ENCODE results near the gene LINGO4.

DNA sequence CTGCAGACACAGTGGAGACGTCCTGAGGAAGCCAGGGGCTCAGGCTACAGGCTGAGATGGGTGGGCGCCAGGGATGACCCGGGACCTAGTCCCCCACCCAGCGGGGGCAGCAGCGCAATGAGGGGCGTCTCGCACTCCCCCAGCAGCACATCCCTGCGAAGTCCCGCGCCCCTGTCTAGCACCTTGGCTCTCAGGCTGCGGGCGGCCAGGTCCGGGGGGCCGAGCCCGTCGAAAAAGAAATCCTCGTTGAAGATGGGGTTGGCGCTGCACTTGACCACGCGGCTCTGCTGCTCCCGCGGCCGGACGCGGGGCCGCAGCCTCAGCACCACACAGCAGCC is 32.6 kb upstream of the LINGO4 start:
- TF ChIP-seq, protein P1, sequence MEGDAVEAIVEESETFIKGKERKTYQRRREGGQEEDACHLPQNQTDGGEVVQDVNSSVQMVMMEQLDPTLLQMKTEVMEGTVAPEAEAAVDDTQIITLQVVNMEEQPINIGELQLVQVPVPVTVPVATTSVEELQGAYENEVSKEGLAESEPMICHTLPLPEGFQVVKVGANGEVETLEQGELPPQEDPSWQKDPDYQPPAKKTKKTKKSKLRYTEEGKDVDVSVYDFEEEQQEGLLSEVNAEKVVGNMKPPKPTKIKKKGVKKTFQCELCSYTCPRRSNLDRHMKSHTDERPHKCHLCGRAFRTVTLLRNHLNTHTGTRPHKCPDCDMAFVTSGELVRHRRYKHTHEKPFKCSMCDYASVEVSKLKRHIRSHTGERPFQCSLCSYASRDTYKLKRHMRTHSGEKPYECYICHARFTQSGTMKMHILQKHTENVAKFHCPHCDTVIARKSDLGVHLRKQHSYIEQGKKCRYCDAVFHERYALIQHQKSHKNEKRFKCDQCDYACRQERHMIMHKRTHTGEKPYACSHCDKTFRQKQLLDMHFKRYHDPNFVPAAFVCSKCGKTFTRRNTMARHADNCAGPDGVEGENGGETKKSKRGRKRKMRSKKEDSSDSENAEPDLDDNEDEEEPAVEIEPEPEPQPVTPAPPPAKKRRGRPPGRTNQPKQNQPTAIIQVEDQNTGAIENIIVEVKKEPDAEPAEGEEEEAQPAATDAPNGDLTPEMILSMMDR (IDR thresholded peaks at IDR 0.05; ENCODE audit: borderline replicate concordance, extremely low read depth, low read length, poor library complexity, severe bottlenecking): no peak
- no peak for TF ChIP-seq EZH2 (IDR thresholded peaks at IDR 0.05; ENCODE audit: borderline replicate concordance, low read depth, low read length, severe bottlenecking)

All from DND-41 (cell line).